CD14-positive monocyte (primary cell): ENCODE results near the gene MR1. TPM values are rescaled to one million over a fixed set of nuclear protein-coding genes. Genes with fewer than 3 reads are reported as not detected.
A peak's percentile ranks its signal among the peaks of the same experiment; 100 is the strongest.

Experiments used
- DNase-seq, 3 donors: peaks; one replicate each; pipeline ENCODE4 v3.0.0-alpha.2; 2011 to 2022
- H2AFZ ChIP-seq: 2 replicates; pipeline ENCODE4 v1.6.0; 2012; ENCODE audit warnings: mild to moderate bottlenecking, low read depth, low read length, inconsistent platforms; ENCODE audit not compliant: insufficient read depth, poor library complexity, severe bottlenecking
- H3K27ac ChIP-seq, 2 donors: 1 replicate in 1 of 2; 2 replicates in 1 of 2; pipeline ENCODE4 v1.5.1; 2012 to 2013; ENCODE audit warnings: low read length in 2 of 2, control low read depth in 1 of 2, inconsistent platforms in 1 of 2, low read depth in 1 of 2, mild to moderate bottlenecking in 1 of 2
- H3K27me3 ChIP-seq, 2 donors: one replicate each; pipeline versions ENCODE4 v1.6.0 to v1.6.1; 2011 to 2013; ENCODE audit warnings: low read length in 2 of 2; ENCODE audit not compliant: control insufficient read depth in 2 of 2, insufficient read depth in 2 of 2
- H3K36me3 ChIP-seq, 2 donors: replicated peaks in 1 of 2; 1 replicate in 1 of 2; 2 replicates in 1 of 2; pipeline versions ENCODE4 v1.5.1 to v1.6.1; 2012 to 2013; ENCODE audit warnings: low read length in 2 of 2, control low read depth in 1 of 2, inconsistent platforms in 1 of 2, mild to moderate bottlenecking in 1 of 2; ENCODE audit not compliant: insufficient read depth in 2 of 2, control insufficient read depth in 1 of 2
- H3K4me1 ChIP-seq, 2 donors: 1 replicate in 1 of 2; 2 replicates in 1 of 2; pipeline versions ENCODE4 v1.5.1 to v1.6.1; 2012 to 2013; ENCODE audit warnings: low read length in 2 of 2, control low read depth in 1 of 2, inconsistent platforms in 1 of 2, mild to moderate bottlenecking in 1 of 2, moderate library complexity in 1 of 2; ENCODE audit not compliant: insufficient read depth in 2 of 2, control insufficient read depth in 1 of 2
- H3K4me2 ChIP-seq: replicated peaks from 2 replicates; pipeline ENCODE3; 2012; ENCODE audit warnings: low read length, moderate library complexity, mild to moderate bottlenecking; ENCODE audit not compliant: poor library complexity, severe bottlenecking; ENCODE audit errors: extremely low read depth
- H3K4me3 ChIP-seq, 3 experiments: fragments of 200-600 bp in 1 of 3; sonication (generic) in 1 of 3; replicated peaks in 1 of 3; 1 replicate in 2 of 3; 2 replicates in 1 of 3; pipeline ENCODE4 v1.5.1; 2011 to 2013; ENCODE audit warnings: low read length in 3 of 3, mild to moderate bottlenecking in 3 of 3, control low read depth in 2 of 3, low read depth in 2 of 3, inconsistent platforms in 1 of 3, moderate library complexity in 1 of 3
- H3K79me2 ChIP-seq: 2 replicates; pipeline ENCODE4 v1.6.0; 2012; ENCODE audit warnings: mild to moderate bottlenecking, control low read depth, inconsistent platforms, low read length, moderate library complexity; ENCODE audit not compliant: insufficient read depth
- H3K9ac ChIP-seq: 2 replicates; pipeline ENCODE4 v1.6.0; 2017; ENCODE audit warnings: low read length, mild to moderate bottlenecking; ENCODE audit not compliant: insufficient read depth, poor library complexity, severe bottlenecking
- H3K9me3 ChIP-seq, 2 donors: replicated peaks in 1 of 2; 1 replicate in 1 of 2; 2 replicates in 1 of 2; pipeline versions ENCODE4 v1.5.1 to v1.6.1; 2012 to 2013; ENCODE audit warnings: low read length in 2 of 2, control low read depth in 1 of 2; ENCODE audit not compliant: control insufficient read depth in 1 of 2, insufficient read depth in 1 of 2
- H4K20me1 ChIP-seq: 2 replicates; pipeline ENCODE4 v1.6.0; 2012; ENCODE audit warnings: mild to moderate bottlenecking, low read length, control low read depth, moderate library complexity; ENCODE audit not compliant: insufficient read depth
- H3K27ac Mint-ChIP-seq, 7 donors: one replicate each; pipeline ENCODE4 v1.8.0; 2020; ENCODE audit warnings: mild to moderate bottlenecking in 7 of 7, mixed read lengths in 7 of 7, moderate library complexity in 6 of 7, inconsistent platforms in 2 of 7
- H3K27me3 Mint-ChIP-seq, 3 donors: one replicate each; pipeline ENCODE4 v1.8.0; 2021 to 2022; ENCODE audit warnings: low read depth in 3 of 3, mild to moderate bottlenecking in 3 of 3, mixed read lengths in 3 of 3, moderate library complexity in 3 of 3, inconsistent platforms in 1 of 3
- H3K36me3 Mint-ChIP-seq, 2 donors: one replicate each; pipeline ENCODE4 v1.8.0; 2020; ENCODE audit warnings: mixed read lengths in 2 of 2, inconsistent platforms in 1 of 2, mild to moderate bottlenecking in 1 of 2
- H3K4me1 Mint-ChIP-seq: one replicate; pipeline ENCODE4 v1.8.0; 2020; ENCODE audit warnings: mild to moderate bottlenecking, mixed read lengths
- H3K4me3 Mint-ChIP-seq, 2 donors: one replicate each; pipeline ENCODE4 v1.8.0; 2020; ENCODE audit warnings: mild to moderate bottlenecking in 2 of 2, mixed read lengths in 2 of 2, moderate library complexity in 1 of 2
- H3K9me3 Mint-ChIP-seq, 7 donors: one replicate each; pipeline ENCODE4 v1.8.0; 2020 to 2022; ENCODE audit warnings: mixed read lengths in 7 of 7, mild to moderate bottlenecking in 6 of 7, moderate library complexity in 6 of 7, inconsistent platforms in 2 of 7
- CTCF ChIP-seq: fragments of 200-600 bp; IDR thresholded peaks from one replicate; pipeline ENCODE4 v1.8.0; 2022; ENCODE audit warnings: antibody characterized with exemption, mild to moderate bottlenecking
- WGBS: methylation state at CpG from one replicate; pipeline ENCODE4 v1.1.5; 2013; ENCODE audit warnings: missing lambda C conversion rate; ENCODE audit not compliant: insufficient coverage; 5-methylcytosine and 5-hydroxymethylcytosine counted together
- intact Hi-C, 2 donors: fragments of 100-400 bp; cut with micrococcal nuclease; formaldehyde crosslinking; loops; one replicate each; pipeline versions ENCODE4 v1.15.0 to v1.15.1; 2023
- polyA plus RNA-seq, 3 donors: library from polyadenylated mRNA; depleted of rRNA in 1 of 3; unstranded in 2 of 3; stranded (reverse) in 1 of 3; fragments of 300-500 nt in 2 of 3; fragments of >200 nt in 1 of 3; fragmentation: Illumina TruSeq in 2 of 3; gene quantifications; 1 replicate in 2 of 3; 2 replicates in 1 of 3; pipeline ENCODE4 v1.2.3, GENCODE V29; 2012 to 2021

Gene MR1
- polyA plus RNA-seq, 3 donors = 17.7 to 46.9 (median 40.9) TPM

- no peak overlapping the region for H3K4me2 ChIP-seq
- Mint-ChIP-seq H3K36me3 (peaks cover 0 to 3% of the 10 kb centered on the region in 2 donors), H3K27me3 (peaks cover 18 to 30% (median 19%) of the 10 kb centered on the region in 3 donors), H3K4me3 (no peak overlapping the region), H3K9me3 (peaks cover 0 to 2% (median 0%) of the 10 kb centered on the region in 7 donors), H3K4me1 (peaks cover 53% of the 10 kb centered on the region), H3K27ac (peak overlapping the region in 1 of 7 donors; percentile 37)
- H3K36me3 ChIP-seq = no peaks in the 10 kb centered on the region
- H3K79me2 ChIP-seq = no peaks in the 10 kb centered on the region
- intact Hi-C loops = loop anchor here in 1 of 2 donors (5.0 kb wide), 1 partner anchor 35 kb away; no protein-coding TSS in a partner anchor
- H3K4me3 ChIP-seq = no peak overlapping the region
- no CpG with 5 or more reads among the region's 2 CpGs for WGBS
- H3K4me1 ChIP-seq = peaks cover 43 to 53% of the 10 kb centered on the region in 2 donors
- TF ChIP-seq CTCF = no peak
- no peaks in the 10 kb centered on the region for H4K20me1 ChIP-seq
- DNase-seq = no peak
- no peak overlapping the region for H2AFZ ChIP-seq
- no peaks in the 10 kb centered on the region for H3K9me3 ChIP-seq
- no peak overlapping the region for H3K9ac ChIP-seq
- peaks cover 0 to 11% of the 10 kb centered on the region in 2 donors for H3K27me3 ChIP-seq
- H3K27ac ChIP-seq = no peak overlapping the region
These were observed 73.9 kb downstream of the MR1 start for GRCh38 chr1:181107711-181108110.

GRCh38 chr1:181108304-181108867, 74.6 kb downstream of the MR1 start:
- no peak for TF ChIP-seq CTCF
- Histone ChIP-seq H3K9me3 (no peaks in the 10 kb centered on the region), H3K4me3 (no peak overlapping the region), H3K4me1 (peaks cover 43 to 53% of the 10 kb centered on the region in 2 donors), H3K79me2 (no peaks in the 10 kb centered on the region), H4K20me1 (no peaks in the 10 kb centered on the region), H2AFZ (no peak overlapping the region), H3K9ac (no peak overlapping the region), H3K36me3 (no peaks in the 10 kb centered on the region), H3K4me2 (no peak overlapping the region), H3K27me3 (peaks cover 0 to 11% of the 10 kb centered on the region in 2 donors), H3K27ac (no peak overlapping the region)
- H3K4me3 Mint-ChIP-seq = peak overlapping the region in 1 of 2 donors; percentile 13
- H3K36me3 Mint-ChIP-seq = peaks cover 0 to 3% of the 10 kb centered on the region in 2 donors
- no peak for DNase-seq
- H3K27me3 Mint-ChIP-seq = peaks cover 19 to 31% (median 19%) of the 10 kb centered on the region in 3 donors
- peaks cover 0 to 2% (median 0%) of the 10 kb centered on the region in 7 donors for H3K9me3 Mint-ChIP-seq
- intact Hi-C loops = loop anchor here in 1 of 2 donors (5.0 kb wide), 1 partner anchor 34 kb away; no protein-coding TSS in a partner anchor
- peaks cover 53% of the 10 kb centered on the region for H3K4me1 Mint-ChIP-seq
- 91% methylated on average over 4 of the region's 7 CpGs for WGBS
- H3K27ac Mint-ChIP-seq = peak overlapping the region in 1 of 7 donors; percentile 18
